GM12874 (cell line): ENCODE results near the gene SLC6A6.

Experiments
- CTCF ChIP-seq: IDR thresholded peaks from 2 replicates; pipeline ENCODE4 v1.5.1; 2011; ENCODE audit warnings: low read depth, mild to moderate bottlenecking, control low read depth, low read length, moderate library complexity; ENCODE audit not compliant: insufficient read depth

SLC6A6 gene

GRCh38 chr3:14532691-14533456 lies 130.5 kb downstream of the SLC6A6 start:
- TF ChIP-seq CTCF = no peak

- TF ChIP-seq CTCF = no peak
Measured at GRCh38 chr3:14533457-14533958, 131.1 kb downstream of the SLC6A6 start.

GRCh38 chr3:14534516-14535191 lies 132.2 kb downstream of the SLC6A6 start:
- TF ChIP-seq CTCF = no peak

GRCh38 chr3:14535616-14536015 lies 133.2 kb downstream of the SLC6A6 start:
- no peak for TF ChIP-seq CTCF

DNA sequence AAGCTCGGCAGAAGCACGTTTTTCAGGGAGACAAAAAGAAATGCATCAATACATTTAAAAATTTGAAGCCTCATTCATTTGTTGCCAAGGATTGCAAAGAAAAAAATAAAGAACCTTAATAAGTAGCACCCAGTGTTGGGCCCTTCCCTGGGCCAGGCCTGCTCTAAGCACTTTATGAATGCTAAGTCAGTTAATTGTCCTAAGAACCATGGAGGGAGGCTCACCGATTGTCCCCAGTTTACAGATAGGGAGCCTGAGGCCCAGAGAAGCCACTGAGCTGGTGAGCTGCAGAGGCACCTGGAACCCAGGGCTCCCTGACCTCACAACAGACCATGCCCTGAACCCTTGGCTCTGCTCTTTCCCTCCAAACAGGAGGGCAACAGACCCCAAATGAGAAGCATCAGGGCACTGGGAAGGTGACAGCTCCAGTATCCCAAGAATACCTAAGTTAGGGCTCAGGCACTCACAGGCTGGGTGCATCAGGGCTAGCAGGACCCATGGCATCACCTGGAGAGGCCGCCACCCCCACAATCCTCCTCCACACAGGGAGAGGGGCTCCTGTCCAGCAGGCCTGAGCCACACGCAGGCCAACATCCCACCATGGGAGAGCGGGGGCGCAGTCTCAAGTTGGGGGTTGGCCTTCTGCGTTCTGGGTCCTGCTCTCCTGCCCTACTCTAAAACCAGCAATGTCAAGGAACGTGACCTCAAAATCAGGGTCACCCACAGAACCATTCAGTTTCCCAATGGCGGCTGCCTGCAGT lies 133.8 kb downstream of the SLC6A6 start:
- no peak for TF ChIP-seq CTCF

DNA sequence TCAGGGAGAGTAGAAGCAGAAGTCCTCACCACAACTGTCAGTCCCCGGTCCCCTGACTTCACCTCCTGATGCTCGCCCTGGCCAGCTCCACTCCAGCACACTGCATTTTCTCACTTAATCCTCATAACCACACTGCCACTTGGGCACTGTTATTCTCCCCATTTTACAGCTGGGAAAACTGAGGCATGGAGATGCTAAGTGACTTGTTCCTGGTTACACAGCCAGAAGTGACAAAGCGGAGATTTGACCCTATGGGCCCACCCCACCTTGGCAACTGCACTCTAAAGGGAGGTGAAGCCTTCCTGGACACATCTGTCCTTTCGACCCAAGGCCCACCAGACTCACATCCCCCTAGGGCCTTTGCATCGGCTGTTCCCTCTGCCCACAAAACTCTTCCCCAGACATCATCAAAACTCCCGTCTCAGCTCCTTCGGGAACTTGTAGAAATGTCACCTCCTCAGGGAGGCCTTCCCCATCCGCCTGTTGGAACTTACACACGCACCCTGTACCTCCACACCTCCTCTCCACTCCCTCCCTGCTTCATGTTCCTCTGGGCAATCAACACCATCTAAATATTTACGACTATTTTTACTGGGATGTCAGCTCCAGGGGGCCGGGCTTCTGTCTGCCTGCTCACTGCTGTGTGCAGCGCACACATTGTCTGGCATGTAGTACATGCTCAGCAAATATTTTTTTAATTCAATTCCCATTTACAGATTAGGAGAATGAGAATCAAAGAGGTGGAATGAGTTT lies 134.6 kb downstream of the SLC6A6 start:
- no peak for TF ChIP-seq CTCF
